H1 (cell line): ENCODE data around the gene FRMD4A. TPM values are rescaled to one million over a fixed set of nuclear protein-coding genes. Genes with fewer than 3 reads are reported as not detected.

Experiments
- CTCF ChIA-PET: fragments of 300-600 bp; sonication (Branson Sonifier 250); formaldehyde crosslinking; loops from one replicate; lab custom pipeline; 2021; ENCODE audit not compliant: partially characterized antibody; lab: Charles Lee
- POLR2A ChIA-PET: fragments of 300-600 bp; sonication (Branson Sonifier 250); formaldehyde crosslinking; loops from one replicate; lab custom pipeline; 2021; ENCODE audit warnings: inconsistent platforms; ENCODE audit not compliant: partially characterized antibody; lab: Charles Lee
- DNase-seq, 2 experiments: peaks; one replicate each; pipeline versions ENCODE4 v3.0.0 to v3.0.0-alpha.2; 2010 to 2022; ENCODE audit warnings: low spot score in 2 of 2, low read depth in 1 of 2, mixed read lengths in 1 of 2
- FAIRE-seq: peaks from 2 replicates; lab custom pipeline; 2011; peaks lifted over from hg19 to GRCh38; lab: Jason Lieb, UNC
- H2AFZ ChIP-seq: 2 replicates; pipeline ENCODE4 v1.8.1; 2012; ENCODE audit warnings: low read length, inconsistent platforms
- H2AK5ac ChIP-seq: 2 replicates; pipeline ENCODE4 v1.6.1; 2013; ENCODE audit warnings: low read depth, low read length
- H2BK120ac ChIP-seq: replicated peaks from 2 replicates; pipeline ENCODE3; 2013; ENCODE audit warnings: low read depth, low read length, inconsistent platforms
- H2BK12ac ChIP-seq: 2 replicates; pipeline ENCODE4 v1.6.1; 2013; ENCODE audit warnings: low read depth, low read length
- H2BK15ac ChIP-seq: 2 replicates; pipeline ENCODE4 v1.6.1; 2013; ENCODE audit warnings: low read length
- H2BK20ac ChIP-seq: 2 replicates; pipeline ENCODE4 v1.6.1; 2013; ENCODE audit warnings: low read length
- H2BK5ac ChIP-seq: 2 replicates; pipeline ENCODE4 v1.6.1; 2013; ENCODE audit warnings: low read depth, low read length
- H3K14ac ChIP-seq: 2 replicates; pipeline ENCODE4 v1.6.1; 2013; ENCODE audit warnings: inconsistent platforms; ENCODE audit not compliant: insufficient read length
- H3K18ac ChIP-seq: 2 replicates; pipeline ENCODE4 v1.6.1; 2013; ENCODE audit warnings: low read length; ENCODE audit errors: extremely low read depth
- H3K23ac ChIP-seq: 2 replicates; pipeline ENCODE4 v1.6.1; 2013; ENCODE audit warnings: inconsistent platforms; ENCODE audit not compliant: insufficient read length
- H3K23me2 ChIP-seq: 2 replicates; pipeline ENCODE4 v1.6.1; 2013; ENCODE audit warnings: low read depth, low read length
- H3K27ac ChIP-seq: 2 replicates; pipeline ENCODE4 v1.6.1; 2011; ENCODE audit warnings: low read depth, low read length, inconsistent platforms
- H3K27me3 ChIP-seq, 4 experiments: replicated peaks in 1 of 4; 1 replicate in 1 of 4; 2 replicates in 3 of 4; pipeline versions ENCODE4 v1.6.1 to v1.8.1; 2011 to 2013; ENCODE audit warnings: low read length in 3 of 4, mild to moderate bottlenecking in 3 of 4, inconsistent platforms in 2 of 4, mixed read lengths in 2 of 4, moderate library complexity in 1 of 4; ENCODE audit not compliant: control insufficient read depth in 3 of 4, insufficient read depth in 3 of 4; ENCODE audit errors: extremely low read depth in 1 of 4
- H3K36me3 ChIP-seq, 4 experiments: 2 replicates each; pipeline versions ENCODE4 v1.6.1 to v1.8.1; 2011 to 2013; ENCODE audit warnings: mild to moderate bottlenecking in 4 of 4, low read length in 3 of 4, moderate library complexity in 2 of 4, control low read depth in 1 of 4, inconsistent platforms in 1 of 4; ENCODE audit not compliant: insufficient read depth in 4 of 4, control insufficient read depth in 2 of 4
- H3K4ac ChIP-seq: replicated peaks from 2 replicates; pipeline ENCODE3; 2013; ENCODE audit warnings: low read length, low read depth, mixed read lengths, inconsistent platforms; ENCODE audit not compliant: insufficient read length
- H3K4me1 ChIP-seq, 4 experiments: replicated peaks in 1 of 4; 1 replicate in 1 of 4; 2 replicates in 3 of 4; pipeline versions ENCODE4 v1.6.1 to v1.8.1; 2011 to 2013; ENCODE audit warnings: low read length in 3 of 4, inconsistent platforms in 2 of 4, mixed read lengths in 1 of 4; ENCODE audit not compliant: insufficient read depth in 4 of 4, control insufficient read depth in 3 of 4
- H3K4me2 ChIP-seq, 2 experiments: 2 replicates each; pipeline versions ENCODE4 v1.6.1 to v1.8.1; 2011 to 2013; ENCODE audit warnings: low read depth in 2 of 2, low read length in 2 of 2, control low read depth in 1 of 2, inconsistent platforms in 1 of 2, mild to moderate bottlenecking in 1 of 2; ENCODE audit not compliant: insufficient read depth in 1 of 2
- H3K4me3 ChIP-seq, 4 experiments: fragments of 200-600, 300-600 bp in 1 of 4; sonication (generic), shearing (Covaris generic), sonication (Bioruptor Twin) in 1 of 4; 2 replicates each; pipeline versions ENCODE4 v1.5.1 to v1.8.1; 2011 to 2016; ENCODE audit warnings: low read length in 4 of 4, low read depth in 3 of 4, control low read depth in 2 of 4, inconsistent platforms in 2 of 4, mild to moderate bottlenecking in 2 of 4, mixed read lengths in 1 of 4, moderate library complexity in 1 of 4; ENCODE audit not compliant: insufficient read depth in 2 of 4; ENCODE audit errors: extremely low read depth in 1 of 4
- H3K56ac ChIP-seq: replicated peaks from 2 replicates; pipeline ENCODE3; 2013; ENCODE audit warnings: low read depth, mild to moderate bottlenecking, mixed read lengths, low read length, inconsistent platforms; ENCODE audit not compliant: insufficient read length
- H3K79me1 ChIP-seq: 2 replicates; pipeline ENCODE4 v1.6.1; 2013; ENCODE audit warnings: low read depth, low read length, control low read depth
- H3K79me2 ChIP-seq, 2 experiments: 2 replicates each; pipeline versions ENCODE4 v1.6.1 to v1.8.1; 2012 to 2013; ENCODE audit warnings: low read length in 2 of 2, mild to moderate bottlenecking in 2 of 2, inconsistent platforms in 1 of 2; ENCODE audit not compliant: insufficient read depth in 2 of 2, control insufficient read depth in 1 of 2
- H3K9ac ChIP-seq, 4 experiments: replicated peaks in 1 of 4; 1 replicate in 1 of 4; 2 replicates in 3 of 4; pipeline versions ENCODE4 v1.6.1 to v1.8.1; 2011 to 2013; ENCODE audit warnings: low read depth in 3 of 4, low read length in 3 of 4, control low read depth in 2 of 4, mild to moderate bottlenecking in 2 of 4, moderate library complexity in 2 of 4, inconsistent platforms in 1 of 4; ENCODE audit errors: extremely low read depth in 1 of 4
- H3K9me3 ChIP-seq, 2 experiments: 2 replicates each; pipeline versions ENCODE4 v1.6.1 to v1.8.1; 2012 to 2013; ENCODE audit warnings: mild to moderate bottlenecking in 2 of 2, moderate library complexity in 2 of 2, control low read depth in 1 of 2, inconsistent platforms in 1 of 2, low read depth in 1 of 2, low read length in 1 of 2, mixed read lengths in 1 of 2; ENCODE audit not compliant: insufficient read depth in 2 of 2
- H4K20me1 ChIP-seq, 2 experiments: replicated peaks in 1 of 2; 2 replicates each; pipeline versions ENCODE3 to v1.8.1; 2011 to 2013; ENCODE audit warnings: inconsistent platforms in 2 of 2, low read length in 2 of 2, mild to moderate bottlenecking in 1 of 2; ENCODE audit not compliant: insufficient read depth in 2 of 2, control insufficient read depth in 1 of 2
- H4K5ac ChIP-seq: 2 replicates; pipeline ENCODE4 v1.6.1; 2013; ENCODE audit warnings: low read length, low read depth, mixed read lengths, inconsistent platforms; ENCODE audit not compliant: insufficient read length
- H4K8ac ChIP-seq: 2 replicates; pipeline ENCODE4 v1.8.0; 2013; ENCODE audit warnings: mild to moderate bottlenecking, moderate library complexity, low read length, inconsistent platforms; ENCODE audit not compliant: insufficient read depth; ENCODE audit errors: extremely low read depth
- H4K91ac ChIP-seq: replicated peaks from 2 replicates; pipeline ENCODE3; 2013; ENCODE audit warnings: low read length, mixed read lengths, inconsistent platforms; ENCODE audit not compliant: insufficient read length
- BCL11A ChIP-seq, 2 experiments: IDR thresholded peaks; one replicate each; pipeline ENCODE4 v1.6.1; 2011; ENCODE audit warnings: low read depth in 2 of 2, low read length in 2 of 2, mild to moderate bottlenecking in 2 of 2
- EP300 ChIP-seq, 2 experiments: IDR thresholded peaks; 1 replicate in 1 of 2; 2 replicates in 1 of 2; pipeline ENCODE4 v1.6.1; 2011 to 2012; ENCODE audit warnings: low read depth in 2 of 2, low read length in 2 of 2, mild to moderate bottlenecking in 2 of 2, borderline replicate concordance in 1 of 2, inconsistent platforms in 1 of 2, moderate library complexity in 1 of 2
- KDM5A ChIP-seq: fragments of 200-600 bp; IDR thresholded peaks from 2 replicates; pipeline ENCODE4 v1.7.1; 2012; ENCODE audit warnings: mild to moderate bottlenecking, low read length, inconsistent platforms, mixed read lengths
- MAX ChIP-seq: IDR thresholded peaks from 2 replicates; pipeline ENCODE4 v1.6.1; 2012; ENCODE audit warnings: inconsistent platforms
- RAD21 ChIP-seq, 2 experiments: IDR thresholded peaks in 1 of 2; conservative IDR thresholded peaks in 1 of 2; 2 replicates each; pipeline ENCODE4 v1.6.1; 2011; ENCODE audit warnings: low read depth in 2 of 2, low read length in 2 of 2, improper control_type of control experiment in 1 of 2, inconsistent platforms in 1 of 2, mild to moderate bottlenecking in 1 of 2, moderate library complexity in 1 of 2
- SIX5 ChIP-seq: IDR thresholded peaks from 2 replicates; pipeline ENCODE4 v1.6.1; 2011; ENCODE audit warnings: mild to moderate bottlenecking, low read depth, low read length
- SP1 ChIP-seq: IDR thresholded peaks from 2 replicates; pipeline ENCODE4 v1.6.1; 2011; ENCODE audit warnings: low read depth, low read length
- TAF7 ChIP-seq: optimal IDR thresholded peaks from 2 replicates; pipeline ENCODE3; 2011; ENCODE audit warnings: low read depth, mild to moderate bottlenecking, inconsistent platforms, low read length, moderate library complexity, borderline replicate concordance
- TEAD4 ChIP-seq: IDR thresholded peaks from 2 replicates; pipeline ENCODE4 v1.6.1; 2012; ENCODE audit warnings: low read depth, low read length, inconsistent platforms, mixed read lengths
- WGBS, 2 experiments: shearing (Covaris generic) in 1 of 2; methylation state at CpG; one replicate each; pipeline versions ENCODE4 v1.1.6 to v1.1.7; 2013 to 2015; ENCODE audit warnings: low lambda C conversion rate in 2 of 2, mixed read lengths in 2 of 2, inconsistent platforms in 1 of 2, low coverage in 1 of 2, missing lambda C conversion rate in 1 of 2; ENCODE audit not compliant: insufficient replicate concordance in 2 of 2, insufficient coverage in 1 of 2, insufficient read length in 1 of 2; ENCODE audit errors: extremely low coverage in 1 of 2, missing lambda C conversion rate in 1 of 2; 5-methylcytosine and 5-hydroxymethylcytosine counted together
- polyA plus RNA-seq, 7 experiments: library from polyadenylated mRNA; depleted of rRNA in 3 of 7; stranded (reverse) in 5 of 7; unstranded in 2 of 7; fragments of >200 nt in 5 of 7; fragments of 200-250 nt in 2 of 7; gene quantifications; 1 replicate in 5 of 7; 2 replicates in 1 of 7; 4 replicates in 1 of 7; pipeline versions ENCODE4 v1.2.1 to v1.2.3, GENCODE V29; 2011 to 2013; ENCODE audit warnings: missing spikeins in 2 of 7, mixed read lengths in 2 of 7
- total RNA-seq: library from RNA; stranded (reverse); fragmentation: NEBNext Ultra II Directional; extraction: Animal tissue kit (Norgen Biotek cat#: 25700); gene quantifications from 2 replicates; pipeline ENCODE4 v1.2.1, GENCODE V29; 2021
- TF ChIP-seq, protein P1 (sequence below): IDR thresholded peaks from 2 replicates; pipeline ENCODE4 v1.6.1; 2012; ENCODE audit warnings: low read length, inconsistent platforms
- TF ChIP-seq, protein P2 (sequence below): IDR thresholded peaks from 2 replicates; pipeline ENCODE4 v1.6.1; 2011; ENCODE audit warnings: low read depth, mild to moderate bottlenecking, low read length; ENCODE audit not compliant: insufficient read depth

The FRMD4A gene
- total and polyA plus RNA-seq, 2 of the 8 experiments (the other 6 are each of a cell fraction or from before 2014, with no cell fraction given) = 38.6 to 39.6 TPM

DNA sequence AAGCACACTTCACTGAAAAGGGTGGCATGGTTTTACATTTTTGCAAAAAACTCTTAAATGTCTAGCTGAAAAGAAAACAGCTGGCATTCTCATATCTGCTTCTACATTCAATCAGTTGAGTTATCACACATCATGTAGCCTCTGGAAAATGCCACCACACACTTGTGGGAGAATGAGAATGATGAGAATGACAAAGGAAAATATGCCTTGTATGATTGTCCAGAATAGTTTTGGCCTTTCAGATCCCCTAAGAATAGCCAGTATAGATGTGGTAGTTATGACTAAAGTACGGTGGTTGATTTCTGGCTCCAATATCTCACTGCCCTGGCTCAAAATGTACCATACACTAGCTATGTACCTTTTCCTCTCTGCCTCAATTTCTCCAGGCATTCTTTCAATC lies 30.2 kb upstream of the FRMD4A start:
- Histone ChIP-seq H3K23ac (no peak overlapping the region), H3K27me3 (no peaks in the 10 kb centered on the region), H3K23me2 (no peaks in the 10 kb centered on the region), H2BK12ac (no peak overlapping the region), H3K4ac (no peak overlapping the region), H3K56ac (no peak overlapping the region), H3K79me2 (no peaks in the 10 kb centered on the region), H2AFZ (no peak overlapping the region), H3K4me2 (no peak overlapping the region), H2AK5ac (no peak overlapping the region), H3K14ac (no peak overlapping the region), H3K18ac (no peak overlapping the region), H3K36me3 (no peaks in the 10 kb centered on the region), H3K9me3 (no peaks in the 10 kb centered on the region), H4K20me1 (no peaks in the 10 kb centered on the region), H4K8ac (no peak overlapping the region), H3K27ac (no peak overlapping the region), H2BK5ac (no peak overlapping the region), H3K9ac (no peak overlapping the region), H2BK20ac (no peak overlapping the region), H4K5ac (no peak overlapping the region), H4K91ac (no peak overlapping the region), H3K4me3 (no peak overlapping the region), H2BK120ac (no peak overlapping the region), H3K4me1 (no peaks in the 10 kb centered on the region), H2BK15ac (no peak overlapping the region), H3K79me1 (no peaks in the 10 kb centered on the region)
- WGBS, 2 experiments = 88% methylated on average over 1 of the region's 1 CpG; no CpG with 5 or more reads in 1 of the 2 experiments
- ChIA-PET CTCF (interaction anchor here (1.3 to 1.6 kb wide), 2 partner anchors 10 to 35 kb away, joined by 3 to 5 read pairs; no protein-coding TSS in a partner anchor), POLR2A (no interaction called here)
- TF ChIP-seq KDM5A = no peak
- TF ChIP-seq SIX5 = no peak
- no peak for TF ChIP-seq SP1
- no peak for TF ChIP-seq RAD21 (IDR thresholded peaks at IDR 0.05 in 1 of 2, conservative IDR thresholded peaks at IDR 0.05 in 1 of 2; ENCODE audit: low read depth in 2 of 2, low read length in 2 of 2)
- TF ChIP-seq, protein P1, sequence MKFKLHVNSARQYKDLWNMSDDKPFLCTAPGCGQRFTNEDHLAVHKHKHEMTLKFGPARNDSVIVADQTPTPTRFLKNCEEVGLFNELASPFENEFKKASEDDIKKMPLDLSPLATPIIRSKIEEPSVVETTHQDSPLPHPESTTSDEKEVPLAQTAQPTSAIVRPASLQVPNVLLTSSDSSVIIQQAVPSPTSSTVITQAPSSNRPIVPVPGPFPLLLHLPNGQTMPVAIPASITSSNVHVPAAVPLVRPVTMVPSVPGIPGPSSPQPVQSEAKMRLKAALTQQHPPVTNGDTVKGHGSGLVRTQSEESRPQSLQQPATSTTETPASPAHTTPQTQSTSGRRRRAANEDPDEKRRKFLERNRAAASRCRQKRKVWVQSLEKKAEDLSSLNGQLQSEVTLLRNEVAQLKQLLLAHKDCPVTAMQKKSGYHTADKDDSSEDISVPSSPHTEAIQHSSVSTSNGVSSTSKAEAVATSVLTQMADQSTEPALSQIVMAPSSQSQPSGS = no peak
- no peak for TF ChIP-seq MAX
- TF ChIP-seq, protein P2, sequence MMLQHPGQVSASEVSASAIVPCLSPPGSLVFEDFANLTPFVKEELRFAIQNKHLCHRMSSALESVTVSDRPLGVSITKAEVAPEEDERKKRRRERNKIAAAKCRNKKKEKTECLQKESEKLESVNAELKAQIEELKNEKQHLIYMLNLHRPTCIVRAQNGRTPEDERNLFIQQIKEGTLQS = no peak
- TF ChIP-seq BCL11A (IDR thresholded peaks at IDR 0.05; ENCODE audit: low read depth in 2 of 2, low read length in 2 of 2) = no peak
- no peak for TF ChIP-seq TAF7
- no peak for TF ChIP-seq EP300 (IDR thresholded peaks at IDR 0.05; ENCODE audit: borderline replicate concordance in 1 of 2, low read depth in 2 of 2, low read length in 2 of 2)
- no peak for TF ChIP-seq TEAD4
- FAIRE-seq (no peak), DNase-seq (no peak)
